ENCODE data around the gene TMEM208.

TMEM208 gene

DNA sequence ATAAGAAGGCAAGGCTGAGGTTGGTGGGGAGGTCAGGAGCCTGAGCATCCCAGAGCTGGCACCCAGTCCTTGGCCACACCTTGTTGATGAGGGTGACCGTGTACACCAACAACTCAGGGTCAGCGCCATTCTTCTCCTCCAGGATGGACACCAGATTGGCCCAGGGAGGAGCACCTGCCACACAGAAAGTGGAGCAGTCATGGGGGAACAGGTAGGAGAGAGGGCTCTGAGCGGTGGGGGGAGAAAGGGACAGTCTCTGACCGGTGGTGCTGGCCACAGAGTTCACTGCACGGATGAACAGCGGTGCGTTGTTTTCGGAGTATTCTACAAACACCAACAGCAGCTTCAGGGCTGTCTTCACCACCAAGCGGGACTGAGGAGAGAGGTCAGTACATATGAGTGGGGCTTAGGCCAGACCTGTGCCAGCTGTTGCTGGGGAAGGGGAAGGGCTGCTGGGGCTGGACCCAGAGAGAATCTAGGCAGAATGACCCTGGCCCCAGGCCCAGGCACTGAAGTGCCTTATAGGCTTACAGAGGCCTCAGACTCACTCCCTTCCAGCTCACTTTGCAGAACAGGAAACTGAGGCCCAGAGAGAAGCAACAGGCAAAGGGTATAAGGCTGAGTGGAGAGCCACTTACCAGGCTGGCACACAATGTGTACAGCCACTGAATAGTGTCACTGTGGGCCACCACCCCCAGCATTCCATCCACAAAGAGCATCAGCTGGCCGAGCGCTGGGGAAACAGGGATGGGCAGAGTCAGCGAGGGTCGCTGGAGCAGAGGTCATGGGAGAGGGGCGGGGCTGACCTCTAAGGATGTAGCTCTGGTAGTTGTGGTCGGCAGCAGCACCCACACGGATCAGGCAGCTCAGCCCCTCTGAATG is 10.7 kb downstream of the TMEM208 start:
- DNase-seq: no peak

DNA sequence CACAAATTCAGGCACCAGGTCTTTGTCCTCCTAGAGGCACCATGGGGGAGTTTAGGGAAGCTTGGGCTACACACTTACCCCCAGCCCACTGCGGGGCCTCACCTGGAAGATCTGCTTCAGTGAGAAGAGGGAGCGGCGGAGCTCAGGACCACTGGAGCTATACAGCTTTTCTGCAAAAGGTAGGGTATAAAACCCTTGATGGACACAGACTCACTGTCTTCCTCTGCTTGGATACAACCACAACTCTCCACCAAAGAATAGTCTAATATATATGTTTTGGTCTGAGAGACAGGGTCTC is 11.3 kb downstream of the TMEM208 start:
- no peak for DNase-seq

DNA sequence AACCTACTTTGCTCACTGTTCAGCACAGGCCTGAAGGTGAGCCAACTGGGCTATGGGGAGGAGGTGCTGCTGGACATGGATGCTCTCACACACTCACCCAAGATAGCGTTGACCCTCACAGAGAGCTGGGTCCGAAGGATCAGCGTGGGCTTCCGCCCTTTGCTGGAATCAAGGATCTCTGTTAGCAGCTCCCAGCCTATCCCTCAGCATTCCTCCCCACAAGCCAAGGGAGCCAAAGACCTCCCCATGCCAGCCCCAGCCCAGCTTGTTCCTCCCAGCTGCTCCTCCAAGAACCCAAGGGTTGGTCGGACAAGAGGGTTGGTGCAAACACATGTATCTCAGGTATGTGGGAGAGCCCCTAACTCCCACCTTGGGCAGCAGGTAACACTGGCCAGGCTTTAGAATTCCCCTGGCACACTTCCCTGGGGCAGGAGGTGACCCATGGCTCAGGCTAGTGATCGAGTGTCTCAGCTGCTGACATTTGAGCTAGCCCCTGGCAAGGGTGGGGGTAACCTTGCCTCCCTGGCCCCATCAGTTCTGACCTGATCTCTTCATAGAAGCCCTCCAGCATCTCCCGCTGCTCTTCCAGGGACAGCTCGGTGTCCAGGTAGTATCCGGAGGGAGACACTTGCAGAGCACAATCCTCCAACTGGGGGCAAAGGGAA is 12.0 kb downstream of the TMEM208 start:
- no peak for DNase-seq

DNA sequence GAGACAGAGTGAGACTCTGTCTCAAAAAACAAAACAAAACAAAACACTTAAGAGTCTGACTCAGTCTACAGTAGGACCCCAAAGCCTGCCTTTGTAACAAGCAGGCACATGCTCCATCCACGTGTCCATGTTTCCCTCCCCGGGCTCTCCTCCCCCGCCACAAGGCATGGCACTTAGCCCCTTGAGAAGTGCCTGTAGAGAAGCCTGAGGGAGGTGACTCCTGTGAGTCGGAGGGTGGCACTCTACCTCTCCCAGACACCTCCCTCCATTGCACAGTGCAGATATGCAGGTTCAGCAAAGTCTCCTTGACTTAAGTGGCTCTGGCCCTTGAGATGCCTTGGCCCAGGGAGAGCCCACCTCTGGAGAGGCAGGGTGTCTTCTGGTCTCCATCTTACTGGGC is 13.6 kb downstream of the TMEM208 start:
- DNase-seq: no peak

DNA sequence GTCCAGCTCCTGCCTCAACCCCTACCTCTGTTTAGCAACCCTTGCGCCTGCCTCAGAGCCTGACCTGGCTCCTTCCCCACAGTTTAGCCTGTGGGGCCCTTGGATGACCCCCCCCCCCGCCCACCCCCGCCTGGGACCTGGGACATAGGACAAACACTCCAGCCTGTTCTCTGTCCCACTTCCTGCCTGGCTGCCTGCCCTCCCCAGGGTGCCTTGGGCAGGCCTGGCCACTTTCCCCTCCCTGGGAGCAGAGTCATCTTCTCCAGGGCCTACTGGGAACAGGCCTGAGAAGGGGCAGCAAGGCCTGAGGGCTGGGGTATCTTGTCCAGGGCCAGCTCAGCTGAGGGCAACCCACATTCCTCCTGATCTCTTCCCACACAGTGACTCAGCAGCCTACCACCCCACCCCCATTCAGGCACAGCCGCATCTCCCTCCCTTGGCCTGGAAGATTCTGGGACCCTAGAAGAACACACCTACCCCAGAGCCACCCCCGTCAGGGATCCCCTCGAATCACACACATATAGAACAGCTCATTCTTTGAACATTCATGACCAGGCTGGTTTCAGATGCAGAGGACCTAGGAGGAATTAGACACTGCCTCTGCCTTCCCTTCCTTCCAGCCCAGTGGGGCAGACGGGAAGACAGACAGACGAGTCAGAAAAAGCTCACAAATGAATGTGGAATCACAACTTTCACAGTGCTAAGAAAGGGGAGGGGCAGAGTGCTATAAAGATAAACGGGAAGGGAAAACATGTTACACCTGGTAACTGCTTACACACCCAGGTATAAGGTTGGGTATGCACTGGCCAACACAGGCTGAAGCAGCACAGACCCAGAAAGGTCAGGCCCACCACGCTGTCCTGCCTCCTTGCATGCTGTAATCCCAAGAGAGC is 14.3 kb downstream of the TMEM208 start:
- DNase-seq: no peak

DNA sequence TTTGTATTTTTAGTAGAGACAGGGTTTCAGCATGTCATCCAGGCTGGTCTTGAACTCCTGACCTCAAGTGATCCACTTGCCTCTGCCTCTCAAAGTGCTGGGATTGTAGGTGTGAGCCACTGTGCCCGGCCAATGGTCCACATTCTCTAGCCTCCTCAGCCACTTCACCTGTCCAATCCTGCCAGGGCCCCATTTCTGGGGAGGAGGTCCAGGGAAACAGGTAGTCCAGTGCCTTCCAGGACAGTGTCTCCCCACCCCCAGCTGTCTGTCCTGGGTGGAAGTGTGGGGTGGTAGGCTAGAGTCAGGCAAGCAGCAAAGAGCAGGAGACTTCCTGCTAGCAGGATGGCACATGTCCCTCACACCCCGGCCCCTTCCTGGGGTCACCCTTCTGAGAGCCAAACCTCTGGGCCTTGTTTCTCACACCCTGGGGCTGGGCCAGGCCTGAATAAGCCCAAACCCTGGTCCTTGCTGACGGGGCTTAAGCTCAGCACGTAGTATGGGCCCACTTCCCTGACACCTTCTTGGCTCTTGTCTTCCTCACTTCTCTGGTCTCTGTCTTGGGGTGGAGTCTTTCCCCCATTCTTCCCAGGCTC is 15.3 kb downstream of the TMEM208 start:
- DNase-seq: no peak

DNA sequence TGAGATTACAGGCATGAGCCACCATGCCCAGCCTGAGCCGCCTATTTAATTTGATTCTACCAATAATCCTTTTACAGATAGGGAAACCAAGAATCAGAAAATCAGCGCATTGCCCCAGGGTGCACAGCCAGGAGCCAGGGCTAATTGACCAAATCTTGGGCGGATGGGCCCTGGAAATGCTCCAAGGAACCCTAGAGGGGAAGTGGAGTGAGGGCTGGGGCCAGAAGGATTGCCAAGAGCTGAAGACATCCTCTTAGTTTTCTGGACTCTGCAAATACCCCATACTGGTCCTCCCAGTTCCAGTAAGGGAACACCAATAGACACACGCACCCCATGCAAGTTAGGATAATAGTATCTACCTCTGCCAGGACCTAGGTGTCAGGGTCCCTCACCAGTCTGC is 16.6 kb downstream of the TMEM208 start:
- no peak for DNase-seq

DNA sequence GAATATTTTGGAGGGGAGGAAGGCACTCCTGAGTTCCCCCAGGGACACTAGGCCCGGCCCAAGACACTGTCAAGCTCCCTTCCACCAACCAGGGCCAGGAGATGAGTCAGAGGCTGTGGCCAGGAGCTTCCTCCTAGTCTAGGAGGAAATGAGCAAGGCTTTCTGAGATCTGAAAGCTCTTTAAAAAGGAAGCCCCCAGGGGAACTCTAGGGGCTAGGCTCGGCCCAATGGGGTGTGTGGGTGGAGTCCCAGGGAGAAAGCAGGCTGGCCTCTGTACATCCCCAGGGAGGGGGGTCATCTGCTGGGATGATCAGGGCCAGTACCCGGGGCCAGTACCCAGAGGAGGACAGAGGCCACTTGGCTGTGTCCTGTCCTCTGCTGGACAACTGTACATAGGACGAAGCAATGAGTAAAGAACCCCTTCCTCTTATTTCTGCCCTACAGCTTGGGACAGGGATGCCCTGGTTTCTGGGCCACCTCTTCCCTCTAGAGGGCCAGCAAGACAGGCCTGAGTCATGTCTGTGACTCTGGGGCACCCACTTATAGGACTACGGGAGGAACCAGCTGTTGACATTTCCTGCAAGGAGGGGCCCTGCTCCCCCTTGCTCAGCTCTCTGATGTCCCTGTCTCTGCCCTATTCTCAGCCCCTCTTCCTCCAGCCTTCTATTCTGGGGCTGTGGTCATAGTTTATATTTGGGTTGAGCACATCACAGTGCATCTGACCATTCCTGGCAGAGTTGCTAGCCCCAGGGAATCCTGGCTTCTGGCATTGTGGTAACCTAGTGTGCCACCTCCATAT is 17.7 kb downstream of the TMEM208 start:
- peak; percentile 71 for DNase-seq

DNA sequence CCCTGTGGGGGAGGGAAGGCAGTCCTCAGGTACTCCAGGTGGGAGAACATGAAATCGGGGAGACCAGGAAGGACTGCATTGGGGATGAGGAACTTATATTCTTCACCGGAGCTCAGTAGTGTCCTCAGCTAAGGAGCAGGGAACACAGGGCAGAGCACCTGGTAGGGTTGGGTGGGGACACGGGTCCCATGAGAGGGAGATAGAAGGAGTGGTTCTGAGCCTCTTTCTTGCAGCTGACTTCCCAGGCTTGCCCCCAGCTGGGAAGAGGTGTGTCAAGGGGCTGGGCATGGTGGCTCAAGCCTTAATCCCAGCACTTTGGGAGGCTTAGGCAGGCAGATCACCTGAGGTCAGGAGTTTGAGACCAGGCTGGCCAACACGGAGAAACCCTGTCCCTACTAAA is 18.3 kb downstream of the TMEM208 start:
- DNase-seq: no peak

DNA sequence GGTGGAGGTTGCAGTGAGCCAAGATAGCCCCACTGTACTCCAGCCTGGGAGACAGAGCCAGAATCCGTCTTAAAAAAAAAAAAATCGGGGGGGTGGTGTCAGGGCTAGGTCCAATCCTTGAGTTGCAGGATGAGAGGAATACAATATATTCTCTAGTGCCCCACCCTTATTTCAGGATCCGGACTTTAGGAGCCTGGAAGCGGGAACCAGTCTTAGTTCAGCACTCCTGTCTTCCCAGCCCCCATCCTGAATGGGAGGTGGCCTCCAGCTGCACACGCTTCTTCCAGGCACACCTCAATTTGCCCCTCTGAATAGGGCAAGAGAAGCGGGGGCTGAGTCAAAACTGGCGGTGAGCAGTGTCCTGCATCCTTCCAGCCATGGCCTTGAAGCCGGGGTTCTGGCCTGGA is 18.7 kb downstream of the TMEM208 start:
- DNase-seq: no peak

DNA sequence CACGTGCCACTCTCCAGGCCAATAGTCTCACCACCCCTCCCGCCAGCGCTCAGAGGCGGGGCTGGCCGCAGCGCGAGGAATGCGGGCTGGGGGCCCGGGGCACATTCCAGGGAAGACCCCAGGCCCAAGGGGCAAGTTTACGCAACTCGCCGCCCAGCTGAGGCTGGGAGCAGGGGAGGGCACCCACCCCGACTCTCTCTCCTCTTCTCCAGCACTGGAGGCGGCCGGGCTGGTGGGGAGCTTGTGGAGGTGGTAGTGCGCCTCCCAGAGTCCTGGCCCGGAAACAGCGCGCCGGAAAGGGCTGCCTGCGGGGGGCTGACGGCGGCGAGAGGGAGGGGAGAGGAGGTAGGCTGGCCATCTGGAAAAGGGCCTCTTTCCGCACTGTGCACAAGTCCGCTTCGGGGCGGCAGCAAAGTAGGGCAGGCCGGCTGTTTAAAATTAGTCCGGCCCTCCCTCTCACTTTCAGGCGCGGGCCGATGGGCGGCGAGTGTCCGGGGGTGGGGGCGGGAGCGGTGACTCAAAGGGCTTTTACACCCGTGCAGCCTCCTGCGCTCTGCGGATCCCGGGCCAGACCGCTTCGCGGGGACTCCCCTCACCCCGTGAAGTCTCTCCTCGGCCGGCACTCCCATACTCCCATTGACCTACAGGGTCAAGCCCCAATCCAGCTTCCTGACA is 19.3 kb downstream of the TMEM208 start:
- peak; percentile 44 for DNase-seq

DNA sequence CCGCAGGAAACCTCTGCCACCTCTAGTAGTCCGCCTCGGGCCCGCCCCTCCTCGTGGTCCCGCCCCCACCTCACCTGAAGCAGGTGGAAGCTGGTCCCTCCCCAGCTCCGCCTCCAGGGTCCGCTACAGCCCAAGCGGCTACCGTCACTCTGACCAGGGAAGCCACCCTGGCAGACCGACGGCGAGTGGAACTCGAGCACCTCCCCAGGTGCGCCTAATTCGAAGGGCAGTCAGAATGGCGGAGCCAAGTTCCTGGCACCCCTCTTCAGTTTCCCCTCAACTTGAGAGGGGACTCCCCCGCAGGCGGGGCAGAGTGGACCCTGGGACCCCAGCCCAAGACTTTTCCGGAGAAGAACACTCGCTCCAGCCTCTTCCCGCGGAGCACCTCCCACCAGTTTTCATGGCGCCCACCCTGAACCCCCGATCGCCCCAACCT is 19.8 kb downstream of the TMEM208 start:
- no peak for DNase-seq

DNA sequence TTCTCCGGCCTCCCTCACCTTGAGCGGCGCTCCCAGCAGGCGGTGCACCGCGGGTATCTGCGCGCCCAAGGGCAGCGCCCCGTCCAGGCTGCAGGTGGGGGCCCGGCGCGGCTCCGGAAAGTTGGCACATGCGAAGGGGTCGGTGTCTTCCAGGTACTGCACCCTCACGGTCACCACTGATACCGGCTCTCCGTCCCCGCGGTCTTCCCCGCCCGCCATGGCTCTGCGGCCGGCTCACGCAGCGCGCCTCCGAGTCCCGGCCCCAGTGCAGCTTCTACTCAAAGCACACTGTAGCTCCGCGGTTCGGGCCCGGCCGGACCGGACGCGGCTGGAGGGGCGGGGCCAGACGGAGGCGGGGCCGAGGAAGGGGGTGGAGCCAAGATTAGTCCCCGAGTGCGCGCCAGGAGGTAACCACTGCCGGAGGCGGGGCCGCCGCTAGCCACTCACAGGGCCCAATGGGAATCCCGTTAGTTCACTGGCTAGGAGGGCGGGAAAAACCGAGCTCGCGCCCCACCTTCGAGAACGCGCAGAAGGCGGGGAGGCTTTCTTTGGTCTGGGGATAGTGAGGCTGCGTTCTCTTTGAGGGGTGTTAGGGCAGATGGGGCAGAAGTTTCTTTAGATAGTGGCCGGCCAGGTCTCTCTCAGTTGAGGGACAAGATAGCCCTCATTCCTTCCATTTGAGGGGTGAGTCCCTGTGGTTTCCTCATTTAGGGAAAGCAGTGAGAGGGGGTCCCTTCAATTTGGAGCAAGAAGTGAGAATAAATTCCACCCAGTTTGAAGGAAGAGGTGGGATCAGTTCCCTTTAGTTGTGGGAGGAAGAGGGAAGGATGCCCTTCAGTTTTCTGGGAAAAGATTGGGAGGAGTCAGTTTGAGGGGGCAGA is 20.5 kb downstream of the TMEM208 start, which contains the start of gene FHOD1:
Gene FHOD1, minus strand, starts transcription at position 290 of the 881 bp plus-strand sequence. Its CDS starts 71 bp downstream, at position 219.
- peak; percentile 95 for DNase-seq

DNA sequence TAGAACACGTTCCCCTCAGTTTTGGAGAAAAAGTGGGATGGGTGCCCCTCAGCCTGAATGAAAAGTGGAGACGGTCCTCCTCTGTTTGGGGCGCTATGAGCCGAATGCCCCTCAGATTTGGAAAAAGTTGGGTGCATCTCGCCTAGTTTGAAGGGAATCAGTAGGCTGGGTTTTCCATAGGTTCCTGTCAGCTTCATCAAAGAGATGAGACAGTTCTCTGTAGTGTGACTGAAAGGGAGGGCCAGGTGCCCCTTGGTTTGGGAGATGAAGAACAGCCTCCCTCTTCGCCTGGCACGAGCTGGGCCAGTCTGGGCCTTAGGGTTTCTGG is 21.1 kb downstream of the TMEM208 start:
- DNase-seq: no peak

DNA sequence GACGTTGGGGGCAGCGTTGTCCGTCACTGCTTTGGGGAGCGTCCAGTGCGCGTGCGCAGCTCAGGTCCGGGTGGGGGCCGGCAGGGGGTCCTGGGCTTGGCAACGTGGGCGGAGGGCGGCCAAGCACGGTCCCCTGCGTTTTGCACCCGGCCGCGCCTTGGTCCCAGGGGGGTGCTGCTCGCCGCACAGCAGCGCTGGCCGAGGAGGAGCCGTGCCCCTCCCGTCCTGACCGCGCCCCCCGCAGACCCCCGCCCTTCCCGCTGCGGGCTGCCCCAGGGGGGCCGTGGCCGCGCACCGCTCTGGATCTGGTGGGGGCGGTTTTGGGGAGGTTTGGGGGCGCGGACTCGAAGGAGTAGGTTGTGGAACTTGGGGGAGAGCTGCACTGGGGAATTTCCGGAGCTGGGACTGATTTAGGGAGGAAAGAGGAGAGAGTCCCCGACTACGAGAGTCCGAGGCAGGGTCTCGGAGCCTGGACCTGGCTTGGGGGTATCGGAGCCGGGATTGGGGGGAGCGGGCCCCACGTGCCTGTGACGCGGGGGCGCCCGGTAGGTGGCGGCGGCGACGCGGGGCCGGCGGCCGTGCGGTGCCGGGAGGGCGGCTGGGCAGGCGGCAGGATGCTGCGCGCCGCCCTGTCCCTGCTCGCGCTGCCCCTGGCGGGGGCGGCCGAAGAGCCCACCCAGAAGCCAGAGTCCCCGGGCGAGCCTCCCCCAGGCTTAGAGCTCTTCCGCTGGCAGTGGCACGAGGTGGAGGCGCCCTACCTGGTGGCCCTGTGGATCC is 21.7 kb downstream of the TMEM208 start, which contains the start of gene SLC9A5:
Gene SLC9A5, plus strand, starts transcription at position 579 of the 777 bp plus-strand sequence. Its CDS starts 36 bp downstream, at position 615.
- DNase-seq: peak; percentile 20

DNA sequence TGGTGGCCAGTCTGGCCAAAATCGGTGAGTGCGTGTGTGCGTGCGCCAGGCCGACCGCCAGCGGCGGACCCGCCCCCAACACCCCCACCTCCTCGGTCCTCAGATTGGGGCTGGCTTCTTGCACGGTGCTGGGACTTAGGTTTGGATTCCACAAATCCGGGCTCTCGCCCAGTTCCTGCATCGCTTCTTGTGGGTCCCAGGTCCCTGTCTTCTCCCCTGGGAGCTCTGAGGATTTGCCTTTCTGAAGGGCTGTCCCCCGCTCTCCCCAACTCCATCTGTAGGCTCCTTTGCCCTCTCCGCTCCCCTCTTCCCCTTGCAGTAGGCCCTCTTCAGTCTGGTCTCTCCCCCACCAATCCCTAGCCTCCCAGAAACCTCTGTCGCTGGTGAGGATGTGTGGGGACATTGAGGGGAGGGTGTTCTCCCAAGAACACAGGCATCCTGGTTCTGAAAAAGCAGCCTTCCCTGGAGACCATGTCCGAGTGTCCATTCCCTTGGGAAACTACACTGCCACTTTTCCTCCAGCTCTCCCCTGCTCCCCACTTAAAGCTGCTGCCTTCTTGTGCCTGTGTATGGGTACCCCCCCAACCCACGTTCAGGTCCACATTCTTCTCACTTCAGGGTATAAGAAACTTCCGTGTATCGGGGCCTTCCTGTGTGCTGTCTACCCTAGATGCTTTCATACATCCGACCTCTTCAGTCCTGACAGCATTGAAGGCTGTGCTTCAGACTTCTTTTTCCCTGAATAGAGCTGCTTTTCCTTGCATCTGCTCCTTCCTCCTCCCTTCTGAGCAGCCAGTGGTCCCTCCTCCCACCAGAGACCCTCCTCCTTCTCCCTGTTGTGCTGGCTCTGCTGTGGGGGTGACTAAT is 22.5 kb downstream of the TMEM208 start:
- no peak for DNase-seq

DNA sequence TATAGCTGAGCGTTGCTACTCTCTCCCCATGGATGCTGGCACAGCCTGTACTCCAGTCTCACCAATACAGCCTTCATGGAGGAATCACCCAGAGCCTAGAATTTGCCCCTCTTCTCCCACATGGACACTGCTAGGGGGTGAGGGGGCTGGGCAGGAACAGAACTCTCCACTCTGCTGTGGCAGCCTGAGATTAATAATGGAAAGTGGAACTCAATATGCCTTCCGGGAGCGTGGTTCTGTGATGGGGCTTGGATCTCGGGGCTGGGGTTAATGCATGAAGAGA is 23.1 kb downstream of the TMEM208 start:
- no peak for DNase-seq

DNA sequence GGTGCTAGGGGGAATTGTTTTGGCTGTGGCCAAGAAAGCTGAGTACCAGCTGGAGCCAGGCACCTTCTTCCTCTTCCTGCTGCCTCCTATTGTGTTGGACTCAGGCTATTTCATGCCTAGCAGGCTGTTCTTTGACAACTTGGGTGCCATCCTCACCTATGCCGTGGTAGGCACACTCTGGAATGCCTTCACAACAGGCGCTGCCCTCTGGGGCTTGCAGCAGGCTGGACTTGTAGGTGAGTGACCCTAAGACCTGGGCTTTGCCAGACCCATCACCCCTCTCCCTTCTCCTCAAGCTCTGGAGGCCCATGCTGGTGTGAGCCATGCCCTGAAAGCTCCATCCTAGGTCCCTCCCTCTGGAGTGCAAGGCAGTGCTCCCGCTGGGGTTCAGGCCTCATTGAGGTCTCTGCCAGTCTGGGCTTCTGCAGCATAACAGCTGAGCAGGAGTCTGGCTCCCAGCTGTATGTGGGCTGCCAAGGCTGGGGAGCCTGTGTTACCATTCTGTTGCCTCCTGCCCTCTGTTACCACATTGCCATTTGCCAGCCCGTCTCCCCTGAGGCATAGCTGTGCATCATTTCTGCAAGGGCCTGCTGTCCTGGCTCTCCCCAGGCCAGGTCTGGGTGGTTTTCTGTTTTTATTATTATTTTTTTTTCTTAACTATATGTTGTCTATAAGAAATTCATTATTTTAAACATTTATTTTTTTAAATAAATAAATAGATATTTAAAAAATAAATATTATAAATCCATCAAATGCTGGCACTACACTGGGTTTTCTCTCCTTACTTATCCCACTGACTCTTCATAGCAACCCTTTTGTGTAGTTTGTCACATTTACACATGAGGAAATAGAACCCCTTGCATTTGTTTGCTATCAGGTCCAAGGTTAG is 25.9 kb downstream of the TMEM208 start:
- no peak for DNase-seq
